ENCODE measurements around the gene RNF225.
A peak's percentile ranks its signal among the peaks of the same experiment; 100 is the strongest.
"Not testable (repeated sequence)": the region's sequence is repeated elsewhere in the genome, so short reads cannot be mapped to it uniquely, and the experiment has no call there.

Gene RNF225

GRCh38 chr19:58387338-58388174 lies 7.9 kb upstream of the RNF225 start:
- no peak for DNase-seq

GRCh38 chr19:58388175-58388526 lies 7.3 kb upstream of the RNF225 start:
- no peak for DNase-seq

- DNase-seq, result no peak
Observed at GRCh38 chr19:58392945-58393724, 2.3 kb upstream of the RNF225 start.

GRCh38 chr19:58393725-58394033 lies 1.8 kb upstream of the RNF225 start:
- DNase-seq, result no peak

GRCh38 chr19:58394821-58395219 lies 636 bp upstream of the RNF225 start:
- no peak for DNase-seq

GRCh38 chr19:58395979-58396627 lies 647 bp downstream of the RNF225 start:
- DNase-seq, result no peak

- no peak for DNase-seq
Observed at GRCh38 chr19:58396691-58397532, 1.5 kb downstream of the RNF225 start.

- DNase-seq, result no peak
Observed at GRCh38 chr19:58397533-58398037, 2.1 kb downstream of the RNF225 start.

- no peak for DNase-seq
Observed at GRCh38 chr19:58398087-58398486, 2.6 kb downstream of the RNF225 start.

- DNase-seq, result no peak
Observed at GRCh38 chr19:58398545-58398944, 3.1 kb downstream of the RNF225 start.

GRCh38 chr19:58399903-58400302 lies 4.4 kb downstream of the RNF225 start:
- no peak for DNase-seq

- DNase-seq, result no peak
Observed at GRCh38 chr19:58400316-58400915, 5.0 kb downstream of the RNF225 start.

GRCh38 chr19:58400916-58401839 lies 5.7 kb downstream of the RNF225 start:
- DNase-seq, result peak; percentile 99

- DNase-seq, result no peak
Observed at GRCh38 chr19:58401840-58402421, 6.5 kb downstream of the RNF225 start.

GRCh38 chr19:58403920-58404478 lies 8.5 kb downstream of the RNF225 start:
- not testable (repeated sequence) for DNase-seq

GRCh38 chr19:58406818-58407657 lies 11.6 kb downstream of the RNF225 start:
- DNase-seq, result no peak

- DNase-seq, result no peak
Observed at GRCh38 chr19:58407658-58408151, 12.2 kb downstream of the RNF225 start.

GRCh38 chr19:58408152-58409009 lies 12.9 kb downstream of the RNF225 start, which contains the start of gene ZNF584:
Gene ZNF584, plus strand, starts transcription at chr19:58408649. Its CDS starts 499 bp downstream, at chr19:58409148.
- DNase-seq, result peak; percentile 93

Data from EL (cell line).